Neural crest cell (in vitro differentiated cells): ENCODE data around the gene PRAMEF10. TPM values are rescaled to one million over a fixed set of nuclear protein-coding genes. Genes with fewer than 3 reads are reported as not detected.
"Not testable (repeated sequence)": the region's sequence is repeated elsewhere in the genome, so short reads cannot be mapped to it uniquely, and the experiment has no call there.

Experiments used
- DNase-seq: peaks from one replicate; pipeline ENCODE4 v3.0.0; 2021; ENCODE audit warnings: low read depth, mixed read lengths, low spot score
- H3K27ac Mint-ChIP-seq: one replicate; pipeline ENCODE4 v1.8.0; 2021; ENCODE audit warnings: mild to moderate bottlenecking, mixed read lengths; ENCODE audit not compliant: unreplicated experiment
- H3K27me3 Mint-ChIP-seq: 2 replicates; pipeline ENCODE4 v1.8.0; 2021; ENCODE audit warnings: low read depth, mild to moderate bottlenecking, mixed read lengths
- H3K36me3 Mint-ChIP-seq: 2 replicates; pipeline ENCODE4 v1.8.0; 2021; ENCODE audit warnings: low read depth, mild to moderate bottlenecking, mixed read lengths
- H3K4me1 Mint-ChIP-seq: 2 replicates; pipeline ENCODE4 v1.8.0; 2021; ENCODE audit warnings: mixed read lengths
- H3K4me3 Mint-ChIP-seq: one replicate; pipeline ENCODE4 v1.8.0; 2021; ENCODE audit warnings: mild to moderate bottlenecking, mixed read lengths
- H3K9me3 Mint-ChIP-seq: 2 replicates; pipeline ENCODE4 v1.8.0; 2021; ENCODE audit warnings: mixed read lengths
- long read RNA-seq: library from polyadenylated mRNA; unstranded; transcript quantifications from one replicate; pipeline ENCODE4 v2.0.0, GENCODE V29; 2020
- total RNA-seq: library from RNA; stranded (reverse); gene quantifications from 2 replicates; pipeline ENCODE4 v1.2.1, GENCODE V29; 2021

The PRAMEF10 gene, protein sequence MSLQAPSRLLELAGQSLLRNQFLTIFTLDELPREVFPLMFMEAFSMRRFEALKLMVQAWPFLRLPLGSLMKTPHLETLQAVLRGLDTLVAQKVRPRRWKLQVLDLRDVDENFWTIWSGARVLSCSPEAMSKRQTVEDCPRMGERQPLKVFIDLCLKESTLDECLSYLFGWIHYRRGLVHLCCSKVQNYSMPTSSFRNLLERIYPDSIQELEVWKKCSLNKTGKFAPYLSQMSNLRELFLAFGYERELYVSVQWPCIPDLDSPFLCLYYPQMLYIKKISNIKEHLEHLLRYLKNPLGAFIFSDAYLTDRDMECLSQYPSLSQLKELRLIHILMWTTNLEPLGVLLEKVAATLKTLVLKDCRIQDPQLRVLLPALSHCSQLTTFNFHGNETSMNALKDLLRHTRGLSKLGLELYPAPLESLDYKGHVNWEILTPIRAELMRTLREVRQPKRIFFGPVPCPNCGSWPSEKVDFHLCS
- total RNA-seq, result not detected in 2 replicates
- long read RNA-seq, result 0 reads

DNA sequence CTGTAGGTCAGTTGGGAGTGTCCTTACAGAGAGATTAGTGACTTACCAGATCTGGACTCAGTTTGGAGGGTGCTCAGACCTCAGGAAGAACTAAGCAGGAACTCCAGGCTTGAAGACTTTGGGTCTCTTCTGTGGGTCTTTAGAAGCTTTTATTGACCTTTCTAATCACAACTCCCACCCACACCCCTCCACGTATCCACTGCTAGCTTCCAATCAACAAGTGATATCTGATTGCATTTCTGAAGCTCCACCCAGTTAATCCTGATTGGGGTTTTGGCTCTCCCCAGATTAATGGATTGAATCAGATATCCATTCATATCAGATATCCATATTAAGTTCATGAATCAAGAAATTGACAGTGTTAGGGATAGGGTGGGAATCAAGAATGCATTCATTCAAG lies at the start of gene PRAMEF10:
TSS of gene PRAMEF10 (minus strand) at position 101 of the 400 bp plus-strand sequence. CDS start 2,423 bp downstream, outside the sequence.
- DNase-seq, H3K27ac Mint-ChIP-seq, H3K27me3 Mint-ChIP-seq, H3K4me3 Mint-ChIP-seq, H3K36me3 Mint-ChIP-seq, H3K9me3 Mint-ChIP-seq, H3K4me1 Mint-ChIP-seq: not testable (repeated sequence)

DNA sequence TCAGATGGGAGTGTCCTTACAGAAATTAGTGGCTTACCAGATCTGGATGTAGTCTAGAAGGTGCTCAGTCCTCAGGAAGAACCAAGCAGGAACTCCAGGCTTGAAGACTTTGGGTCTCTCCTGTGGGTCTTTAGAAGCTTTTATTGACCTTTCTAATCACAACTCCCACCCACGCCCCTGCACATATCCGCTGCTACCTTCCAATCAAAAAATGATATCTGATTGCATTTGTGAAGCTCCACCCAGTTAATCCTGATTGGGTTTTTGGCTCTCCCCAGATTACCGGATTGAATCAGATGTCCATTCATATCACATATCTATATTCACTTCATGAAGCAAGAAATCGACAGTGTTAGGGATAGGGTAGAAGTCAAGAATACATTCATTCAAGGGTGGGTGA lies 49.4 kb upstream of the PRAMEF10 start, which contains the start of gene PRAMEF6:
TSS of gene PRAMEF6 (minus strand) at position 101 of the 400 bp plus-strand sequence. CDS start 5,062 bp downstream, outside the sequence.
- H3K4me3 Mint-ChIP-seq, H3K4me1 Mint-ChIP-seq, H3K36me3 Mint-ChIP-seq, H3K27ac Mint-ChIP-seq, DNase-seq, H3K27me3 Mint-ChIP-seq, H3K9me3 Mint-ChIP-seq: not testable (repeated sequence)

DNA sequence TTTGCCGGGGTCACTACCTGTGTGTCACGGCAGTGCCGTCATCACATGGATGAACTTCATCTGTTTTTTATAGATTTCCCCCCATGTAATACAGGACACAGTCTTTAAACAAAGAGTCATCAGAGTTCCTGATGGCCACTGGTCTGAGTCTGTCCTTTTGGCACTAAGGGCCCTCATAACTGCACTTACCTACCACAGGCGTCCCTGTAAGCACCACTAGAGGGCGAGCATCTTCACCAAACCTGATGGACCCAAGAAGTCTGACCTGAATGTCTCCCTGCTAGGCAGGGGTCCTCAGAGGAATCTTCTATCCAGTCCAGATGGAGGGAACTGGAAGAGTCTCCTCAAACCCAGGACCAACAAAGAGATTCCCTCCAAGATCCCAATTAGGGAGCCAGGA lies 26.3 kb upstream of the PRAMEF10 start:
- H3K36me3 Mint-ChIP-seq, H3K27ac Mint-ChIP-seq, H3K4me3 Mint-ChIP-seq, H3K9me3 Mint-ChIP-seq, H3K27me3 Mint-ChIP-seq, H3K4me1 Mint-ChIP-seq, DNase-seq: not testable (repeated sequence)

DNA sequence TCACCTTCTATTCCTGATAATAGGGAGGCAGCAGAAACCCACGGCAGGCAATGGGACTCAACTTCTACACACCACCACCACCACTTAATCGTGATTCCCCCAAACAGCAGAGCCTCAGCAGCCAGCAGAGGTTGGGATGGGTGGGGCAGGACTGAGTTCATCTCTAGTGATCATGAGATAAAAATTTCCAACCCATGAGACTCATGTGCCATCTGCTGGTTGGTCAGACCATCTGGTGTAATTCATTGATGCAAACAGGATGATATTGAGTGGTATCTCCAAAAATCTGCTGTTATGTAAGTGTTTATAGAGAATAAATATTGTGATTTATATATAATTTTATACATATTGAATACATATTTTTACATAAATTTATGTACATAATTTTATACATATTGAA lies 23.7 kb upstream of the PRAMEF10 start:
- not testable (repeated sequence) for H3K4me3 Mint-ChIP-seq, H3K9me3 Mint-ChIP-seq, H3K27ac Mint-ChIP-seq, H3K27me3 Mint-ChIP-seq, H3K36me3 Mint-ChIP-seq, H3K4me1 Mint-ChIP-seq, DNase-seq

DNA sequence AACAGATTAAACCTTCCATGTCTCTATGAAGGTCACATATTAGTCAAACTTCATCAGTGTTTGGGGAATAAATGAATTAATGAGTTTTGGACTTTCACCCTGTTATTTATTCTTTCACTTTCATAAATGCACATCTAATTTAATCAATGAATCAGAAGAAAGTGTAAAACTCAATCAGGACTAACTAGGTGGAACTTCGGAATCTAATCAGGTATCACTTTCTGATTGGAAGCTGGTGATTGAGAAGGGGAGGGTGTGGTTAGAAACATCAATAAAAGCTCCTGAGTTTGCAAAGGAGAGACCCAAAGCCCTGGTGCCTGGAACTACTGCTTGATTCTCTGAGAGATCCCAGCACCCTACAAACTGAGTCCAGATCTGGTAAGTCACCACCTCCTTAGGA lies 18.2 kb upstream of the PRAMEF10 start, which contains the start of gene PRAMEF7:
TSS of gene PRAMEF7 (plus strand) at position 301 of the 400 bp plus-strand sequence. CDS start 1,083 bp downstream, outside the sequence.
- H3K27me3 Mint-ChIP-seq, H3K9me3 Mint-ChIP-seq, H3K36me3 Mint-ChIP-seq, DNase-seq, H3K4me3 Mint-ChIP-seq, H3K27ac Mint-ChIP-seq, H3K4me1 Mint-ChIP-seq: not testable (repeated sequence)

DNA sequence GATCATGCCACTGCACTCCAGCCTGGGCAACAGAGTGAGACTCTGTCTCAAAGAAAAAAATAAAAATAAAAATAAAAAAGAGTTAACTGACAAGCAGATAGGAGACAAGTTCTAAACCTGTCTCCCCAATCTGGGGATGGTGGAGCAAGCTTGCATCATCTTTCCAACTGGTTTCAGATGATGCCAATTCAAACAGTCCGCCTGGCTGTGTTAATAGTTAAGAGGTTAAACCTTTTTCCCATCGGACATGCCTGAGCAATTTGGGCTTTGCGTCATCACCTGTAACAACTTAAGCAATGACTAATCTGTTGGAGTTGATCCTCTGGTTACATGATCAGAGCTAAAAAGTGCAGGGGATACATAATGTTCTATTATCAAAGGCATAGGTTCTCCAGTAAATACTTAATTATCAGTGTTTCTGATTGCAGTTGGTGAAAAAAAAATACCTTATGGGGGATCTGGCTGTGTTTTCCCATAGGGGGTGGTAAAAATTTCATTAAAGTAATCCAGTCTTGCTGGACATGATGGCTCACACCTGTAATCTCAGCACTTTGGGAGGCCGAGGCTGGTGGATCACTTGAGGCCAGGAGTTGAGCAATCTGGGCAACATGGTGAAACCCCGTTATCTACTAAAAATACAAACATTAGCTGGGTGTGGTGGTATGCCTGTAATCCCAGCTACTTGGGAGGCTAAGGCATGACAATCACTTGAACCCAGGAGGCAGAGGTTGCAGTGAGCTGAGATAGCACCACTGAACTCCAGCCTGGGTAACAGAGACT lies 5.9 kb upstream of the PRAMEF10 start:
- not testable (repeated sequence) for H3K27me3 Mint-ChIP-seq, DNase-seq, H3K36me3 Mint-ChIP-seq, H3K9me3 Mint-ChIP-seq, H3K4me1 Mint-ChIP-seq, H3K4me3 Mint-ChIP-seq, H3K27ac Mint-ChIP-seq

DNA sequence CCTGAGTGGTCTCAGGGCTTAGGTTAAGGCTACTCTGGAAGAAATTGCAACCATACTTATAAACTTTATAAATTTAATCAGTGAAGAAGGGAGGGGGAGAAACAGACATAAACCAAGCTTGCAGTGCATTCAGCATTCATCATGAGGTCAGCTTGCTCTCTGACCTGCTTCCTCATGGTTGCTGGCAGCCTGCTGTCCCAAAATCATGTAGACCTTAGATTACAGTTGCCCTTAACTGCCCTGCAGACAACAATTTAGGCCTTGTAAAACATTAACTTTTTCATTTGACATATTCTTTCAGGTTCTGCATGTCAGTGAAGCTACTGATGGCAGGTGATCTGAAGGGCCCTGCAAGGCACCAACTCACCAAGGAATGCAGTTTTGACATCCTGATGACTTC lies 1.1 kb upstream of the PRAMEF10 start:
- H3K27ac Mint-ChIP-seq, H3K4me1 Mint-ChIP-seq, DNase-seq, H3K36me3 Mint-ChIP-seq, H3K4me3 Mint-ChIP-seq, H3K27me3 Mint-ChIP-seq, H3K9me3 Mint-ChIP-seq: not testable (repeated sequence)

DNA sequence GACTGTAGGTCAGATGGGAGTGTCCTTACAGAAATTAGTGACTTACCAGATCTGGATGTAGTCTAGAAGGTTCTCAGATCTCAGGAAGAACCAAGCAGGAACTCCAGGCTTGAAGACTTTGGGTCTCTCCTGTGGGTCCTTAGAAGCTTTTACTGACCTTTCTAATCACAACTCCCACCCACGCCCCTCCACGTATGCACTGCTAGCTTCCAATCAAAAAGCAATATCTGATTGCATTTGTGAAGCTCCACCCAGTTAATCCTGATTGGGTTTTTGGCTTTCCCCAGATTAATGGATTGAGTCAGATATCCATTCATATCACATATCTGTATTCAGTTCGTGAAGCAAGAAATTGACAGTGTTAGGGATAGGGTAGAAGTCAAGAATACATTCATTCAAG lies 12.0 kb downstream of the PRAMEF10 start, which contains the start of gene PRAMEF4:
TSS of gene PRAMEF4 (minus strand) at position 101 of the 400 bp plus-strand sequence. CDS start 2,807 bp downstream, outside the sequence.
- H3K9me3 Mint-ChIP-seq, DNase-seq, H3K4me3 Mint-ChIP-seq, H3K36me3 Mint-ChIP-seq, H3K27me3 Mint-ChIP-seq, H3K27ac Mint-ChIP-seq, H3K4me1 Mint-ChIP-seq: not testable (repeated sequence)

DNA sequence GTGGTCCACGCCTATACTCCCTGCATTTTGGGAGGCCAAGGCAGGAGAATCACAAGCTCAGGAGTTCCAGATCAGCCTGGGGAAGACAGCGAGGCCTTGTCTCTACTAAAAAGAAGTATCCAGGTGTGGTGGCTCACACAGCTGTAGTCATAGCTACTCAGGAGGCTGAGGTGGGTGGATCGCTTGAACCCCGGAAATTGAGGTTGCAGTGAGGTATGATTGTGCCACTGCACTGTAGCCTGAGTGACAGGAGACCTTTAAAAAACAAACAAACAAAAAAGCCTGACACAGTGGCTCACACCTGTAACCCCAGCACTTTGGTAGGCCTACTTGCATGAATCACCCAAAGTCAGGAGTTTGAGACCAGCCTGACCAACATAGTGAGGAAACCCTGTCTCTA lies 19.6 kb downstream of the PRAMEF10 start:
- DNase-seq, H3K27ac Mint-ChIP-seq, H3K9me3 Mint-ChIP-seq, H3K27me3 Mint-ChIP-seq, H3K4me1 Mint-ChIP-seq, H3K36me3 Mint-ChIP-seq, H3K4me3 Mint-ChIP-seq: not testable (repeated sequence)

DNA sequence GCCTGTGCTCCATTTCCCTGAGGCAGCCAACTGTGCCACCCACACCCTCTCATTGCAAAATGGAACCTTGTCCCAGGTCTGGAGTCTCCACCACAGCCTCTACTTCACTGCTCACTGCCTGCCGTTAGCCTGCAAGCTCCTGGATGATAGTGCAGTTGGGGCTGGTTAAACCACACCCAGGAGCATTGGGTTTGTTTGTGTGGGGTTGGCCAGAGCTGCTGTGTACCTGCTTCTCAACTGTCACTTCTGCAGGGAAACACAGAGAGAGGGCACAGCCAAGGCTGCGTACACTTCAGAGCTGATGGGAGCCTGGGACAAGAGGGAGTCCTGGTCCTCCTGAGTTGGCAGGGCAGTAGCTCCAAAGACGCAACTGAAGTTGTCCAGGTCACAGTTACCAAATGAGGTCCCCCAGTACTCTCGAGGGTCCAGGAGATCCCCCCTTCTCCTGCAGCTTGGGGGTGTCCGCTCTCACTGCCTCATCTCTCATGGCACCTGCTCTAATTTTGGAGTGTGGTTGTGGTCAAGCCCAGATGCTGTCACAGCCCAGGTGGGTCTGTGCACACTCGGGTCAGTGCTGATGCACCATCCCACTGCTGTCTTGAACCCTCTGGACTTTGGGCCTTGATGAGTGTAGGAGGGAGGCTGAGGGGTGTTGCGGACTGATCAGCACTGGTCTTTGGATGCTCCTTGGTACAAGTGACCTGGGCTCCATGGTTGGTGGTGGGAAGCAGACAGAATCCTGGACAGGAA lies 34.8 kb downstream of the PRAMEF10 start:
- not testable (repeated sequence) for H3K36me3 Mint-ChIP-seq, H3K9me3 Mint-ChIP-seq, DNase-seq, H3K27me3 Mint-ChIP-seq, H3K4me3 Mint-ChIP-seq, H3K27ac Mint-ChIP-seq, H3K4me1 Mint-ChIP-seq

DNA sequence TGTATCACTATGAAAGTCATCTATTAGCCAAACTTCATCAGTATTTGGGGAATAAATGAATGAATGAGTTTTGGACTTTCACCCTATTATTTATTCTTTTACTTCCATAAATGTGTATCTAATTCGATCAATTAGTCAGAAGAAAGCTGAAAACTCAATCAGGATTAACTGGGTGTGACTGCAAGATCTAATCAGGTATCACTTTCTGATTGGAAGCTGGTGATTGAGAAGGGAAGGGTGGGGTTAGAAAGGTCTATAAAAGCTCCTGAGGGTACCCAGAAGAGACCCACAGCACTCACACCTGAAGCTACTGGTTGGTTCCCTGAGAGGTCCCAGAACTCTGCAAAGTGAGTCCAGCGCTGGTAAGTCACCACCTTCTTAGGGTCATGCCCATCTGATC lies 41.3 kb downstream of the PRAMEF10 start, which contains the start of gene PRAMEF2:
TSS of gene PRAMEF2 (plus strand) at position 301 of the 400 bp plus-strand sequence. CDS start 1,924 bp downstream, outside the sequence.
- H3K4me1 Mint-ChIP-seq, H3K27ac Mint-ChIP-seq, H3K36me3 Mint-ChIP-seq, DNase-seq, H3K27me3 Mint-ChIP-seq, H3K9me3 Mint-ChIP-seq, H3K4me3 Mint-ChIP-seq: not testable (repeated sequence)
